Posterior vena cava (tissue), 2 donors: ENCODE data around the gene FMN2. TPM values are rescaled to one million over a fixed set of nuclear protein-coding genes. Genes with fewer than 3 reads are reported as not detected.
"Not testable (repeated sequence)": the region's sequence is repeated elsewhere in the genome, so short reads cannot be mapped to it uniquely, and the experiment has no call there.

ENCODE experiments used
- DNase-seq: peaks from one replicate; pipeline ENCODE4 v3.0.0-alpha.2; 2020; ENCODE audit warnings: low spot score
- intact Hi-C, 2 donors: fragments of 100-400 bp; cut with DNase I; formaldehyde crosslinking; loops; one replicate each; pipeline versions ENCODE4 v1.14.1 to v1.14.2; 2022 to 2023
- total RNA-seq, 2 donors: library from RNA; stranded (reverse); fragmentation: NEBNext Ultra II Directional; extraction: Animal tissue kit (Norgen Biotek cat#: 25700); gene quantifications; one replicate each; pipeline ENCODE4 v1.2.1, GENCODE V29; 2021
- donor health status: DM: yes; HTN: yes; CAD: no.
- donor health status: DM: yes; HTN: yes; CAD: no.

FMN2 gene
- total RNA-seq, 2 donors from 2014 or later: 1.4 to 2.1 TPM

DNA sequence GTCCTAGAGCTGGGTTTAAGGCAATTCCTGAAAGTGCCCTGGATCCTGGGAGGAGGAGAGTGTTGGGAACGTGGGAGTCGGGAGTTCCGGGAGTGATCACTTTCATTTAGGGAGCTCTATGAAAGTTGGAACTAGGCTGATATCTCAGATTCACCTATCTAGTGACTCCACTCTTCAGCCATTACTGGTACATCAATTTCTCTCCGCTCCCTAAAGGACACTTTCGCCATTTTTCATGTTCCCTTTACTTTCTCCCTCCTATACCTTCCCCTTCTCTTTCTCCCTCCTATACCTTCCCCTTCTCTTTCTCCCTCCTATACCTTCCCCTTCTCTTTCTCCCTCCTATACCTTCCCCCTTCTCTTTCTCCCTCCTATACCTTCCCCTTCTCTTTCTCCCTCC lies 93.0 kb downstream of the FMN2 start:
- intact Hi-C loops, DNase-seq: not testable (repeated sequence)

DNA sequence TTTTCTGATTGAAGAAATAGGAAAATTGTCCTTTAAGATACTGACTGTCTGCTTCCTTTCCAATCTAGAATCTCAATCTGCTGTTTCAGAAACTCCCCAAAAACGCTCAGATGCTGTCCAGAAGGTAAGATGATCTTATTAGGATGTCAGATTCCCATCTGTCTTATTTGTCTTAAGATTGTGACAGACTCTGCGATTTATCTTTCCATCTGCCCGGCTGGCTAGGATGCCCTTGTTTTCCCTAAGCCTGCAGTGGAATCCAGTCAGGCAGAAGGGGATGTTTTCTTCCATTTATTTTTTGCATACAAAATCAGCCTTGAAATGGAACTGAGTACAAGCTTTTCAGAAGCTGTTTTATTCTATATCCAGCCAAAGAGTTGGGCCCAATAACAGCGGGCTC lies 96.5 kb downstream of the FMN2 start:
- DNase-seq: no peak
- intact Hi-C loops: no loop called here

DNA sequence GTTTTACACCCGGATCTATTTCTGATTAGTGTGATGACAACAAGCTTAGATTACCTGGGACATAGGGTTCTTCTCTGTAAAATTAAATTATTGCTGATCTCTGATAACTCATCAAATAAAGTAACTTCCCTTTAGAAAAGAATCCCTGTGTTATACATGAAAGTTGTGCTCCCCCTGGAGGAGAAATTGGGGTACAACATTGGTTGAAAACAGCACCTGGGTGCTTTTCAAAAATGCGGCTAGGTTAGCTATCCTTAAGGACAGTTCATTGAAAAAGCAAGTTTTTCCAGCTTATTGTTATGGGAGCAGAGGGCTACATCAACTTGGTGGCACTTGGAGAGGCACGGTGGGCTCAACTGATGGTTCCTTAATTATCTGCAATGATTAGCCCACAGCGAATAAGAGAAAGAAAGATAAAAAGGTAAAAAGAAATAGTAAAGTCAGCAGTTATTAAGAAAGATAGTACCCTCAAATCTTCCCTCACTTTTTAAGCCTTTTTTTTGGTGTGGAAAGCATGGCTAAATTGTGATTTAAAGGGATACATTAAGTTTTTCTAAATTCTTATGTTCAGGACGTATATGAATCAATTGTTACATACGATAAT lies 97.8 kb downstream of the FMN2 start:
- DNase-seq: no peak
- intact Hi-C loops: no loop called here

DNA sequence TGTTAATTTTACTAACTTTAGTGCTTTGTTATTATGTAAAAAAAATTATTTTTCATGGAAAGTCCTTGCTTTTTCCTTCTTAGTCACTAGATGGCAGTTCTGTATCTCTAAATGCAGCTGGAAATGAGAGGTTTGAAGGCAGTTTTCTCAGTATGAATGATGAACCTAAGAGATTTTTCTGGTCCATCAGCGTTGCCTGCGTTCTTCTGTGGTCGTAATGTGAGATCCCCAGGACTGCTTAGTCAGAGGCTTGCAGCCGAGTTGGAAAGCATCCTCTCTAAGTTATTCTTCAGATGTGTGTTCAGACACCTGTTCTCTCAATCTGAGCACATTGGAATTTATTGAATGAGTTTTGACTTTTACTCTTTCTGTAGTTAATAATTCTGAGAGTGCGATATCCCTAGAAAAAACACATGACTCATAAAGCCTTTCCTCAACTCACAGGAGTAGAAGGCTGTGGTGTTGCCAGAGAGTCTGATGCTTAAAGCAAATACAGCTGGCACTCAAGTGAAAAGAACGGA lies 99.3 kb downstream of the FMN2 start:
- intact Hi-C loops: loop anchor here (10.0 kb wide), 2 partner anchors 424 to 504 kb away; partner anchors contain the start of gene GREM2 (in 1 of the 2)

DNA sequence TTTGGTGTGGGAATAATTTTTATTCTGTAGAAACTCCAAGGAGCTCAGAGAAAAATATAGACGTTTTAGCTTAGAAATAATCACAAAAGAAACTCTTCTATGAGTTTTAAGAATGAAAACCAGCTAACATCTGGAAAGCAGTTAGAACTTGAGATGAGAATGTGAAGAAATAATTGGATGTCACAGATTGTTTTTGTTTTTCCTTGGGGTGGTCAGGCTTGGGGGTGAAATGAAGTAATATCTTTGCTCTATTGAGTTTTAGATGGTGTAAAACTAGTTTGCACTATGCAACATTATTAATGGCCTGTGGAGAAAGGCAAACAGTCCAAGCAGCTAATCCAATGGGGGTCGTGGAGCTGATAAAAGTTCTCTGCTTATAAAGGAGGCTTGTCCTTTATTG lies 101.2 kb downstream of the FMN2 start:
- DNase-seq: no peak
- intact Hi-C loops: loop anchor here (10.0 kb wide), 2 partner anchors 422 to 502 kb away; partner anchors contain the start of gene GREM2 (in 1 of the 2)

More for the DNA sequence above, 99.3 kb downstream of the FMN2 start:
- DNase-seq: no peak

DNA sequence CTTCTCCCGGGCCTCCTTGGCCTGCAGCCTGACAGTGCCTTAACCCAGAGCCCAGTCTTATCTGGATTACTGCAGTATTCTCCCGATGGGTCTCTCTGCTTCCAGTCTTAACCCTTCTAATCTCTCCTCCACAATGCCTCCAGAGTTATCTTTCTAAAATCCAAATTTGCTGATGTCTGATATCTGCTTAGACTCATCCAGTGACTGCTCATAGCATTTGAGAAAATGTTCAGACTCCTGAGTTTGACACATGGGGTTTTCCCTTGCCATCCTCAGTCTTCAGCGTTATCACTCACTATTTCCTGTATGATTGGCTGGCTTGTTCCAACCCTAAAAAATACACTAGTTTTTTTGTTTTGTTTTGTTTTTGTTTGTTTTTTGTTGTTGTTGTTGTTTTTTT lies 102.0 kb downstream of the FMN2 start:
- intact Hi-C loops: loop anchor here (10.0 kb wide), 2 partner anchors 421 to 501 kb away; partner anchors contain the start of gene GREM2 (in 1 of the 2)
- no peak for DNase-seq

DNA sequence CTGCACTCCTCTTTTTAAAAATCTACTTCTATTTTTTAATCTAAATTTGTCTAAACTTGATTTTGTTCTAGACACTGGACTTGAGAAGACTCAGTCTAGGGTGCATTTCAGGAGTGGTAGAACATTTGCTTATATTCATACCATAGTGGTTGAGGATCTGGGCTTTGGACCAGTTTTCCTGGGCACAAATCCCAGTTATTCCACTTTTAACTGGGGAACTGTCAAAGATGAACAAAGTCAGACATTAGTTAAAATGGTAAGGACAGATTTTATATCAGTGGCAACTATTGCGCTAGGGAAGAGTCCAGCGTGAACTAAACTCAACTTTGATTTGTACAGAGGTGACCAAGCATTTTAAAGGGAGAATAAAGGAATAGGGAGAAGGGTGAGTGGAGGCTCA lies 102.4 kb downstream of the FMN2 start:
- intact Hi-C loops: loop anchor here (10.0 kb wide), 2 partner anchors 421 to 501 kb away; partner anchors contain the start of gene GREM2 (in 1 of the 2)
- no peak for DNase-seq

DNA sequence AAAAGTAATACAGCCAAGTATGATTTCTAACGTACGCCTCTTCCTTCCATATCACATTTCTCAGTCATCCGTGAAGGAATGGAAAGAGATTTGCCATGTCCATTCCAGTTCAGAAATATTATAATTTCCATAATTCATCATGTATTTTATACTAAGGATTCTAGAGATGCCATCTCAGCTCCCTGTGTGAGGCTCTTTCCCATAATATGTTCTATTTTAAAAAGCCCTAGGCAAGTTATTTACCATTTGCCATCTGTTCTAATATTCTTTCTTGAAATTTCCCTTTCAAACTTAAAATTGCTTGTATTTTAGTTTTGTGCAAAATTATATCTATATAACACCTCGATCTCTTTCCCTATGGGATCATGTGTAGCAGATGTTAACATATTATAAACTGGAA lies 106.7 kb downstream of the FMN2 start:
- intact Hi-C loops: loop anchor here (10.0 kb wide), 2 partner anchors 416 to 496 kb away; partner anchors contain the start of gene GREM2 (in 1 of the 2)
- DNase-seq: no peak

DNA sequence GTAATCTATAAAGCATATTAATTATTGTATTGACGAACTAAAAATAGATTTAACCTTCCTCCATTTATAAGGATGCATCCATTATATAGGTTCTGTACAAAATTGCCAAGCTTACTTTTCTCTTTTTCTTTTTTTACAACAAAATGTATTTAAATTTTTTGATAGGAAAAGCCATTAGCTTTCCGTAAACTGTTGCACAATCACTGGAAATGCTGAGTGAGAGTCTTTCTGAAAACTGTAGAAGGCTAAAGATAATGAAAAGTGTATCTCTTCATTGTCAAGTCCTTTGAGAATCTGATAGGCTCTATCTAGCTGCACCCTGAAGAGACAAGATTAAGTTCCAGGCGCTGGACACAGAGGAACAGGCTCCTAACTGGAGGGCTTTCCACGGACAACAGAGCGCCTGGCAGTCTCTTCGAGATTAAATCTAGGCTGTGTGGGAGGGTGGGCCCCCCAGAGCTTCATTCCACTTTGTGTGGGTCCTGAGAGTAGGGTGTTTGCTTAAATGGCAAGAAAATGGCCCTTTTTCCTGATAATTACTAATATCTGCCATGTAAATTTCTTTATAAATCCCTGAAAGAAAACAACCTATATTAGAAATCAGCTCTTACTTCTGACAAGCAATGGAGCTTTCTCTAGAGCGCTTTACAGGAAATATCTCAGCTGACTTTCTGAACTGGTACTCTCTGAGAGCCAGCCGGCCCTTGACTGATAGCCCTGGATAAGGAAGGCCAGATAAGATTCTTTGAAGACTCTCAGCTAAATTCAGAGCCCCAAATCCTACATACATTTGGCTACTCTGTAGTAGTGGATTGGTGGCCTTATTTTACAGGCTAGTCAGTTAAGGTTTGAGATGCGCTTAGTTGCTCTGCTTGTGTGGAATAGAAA lies 108.3 kb downstream of the FMN2 start:
- intact Hi-C loops: loop anchor here (10.0 kb wide), 2 partner anchors 415 to 495 kb away; partner anchors contain the start of gene GREM2 (in 1 of the 2)

DNA sequence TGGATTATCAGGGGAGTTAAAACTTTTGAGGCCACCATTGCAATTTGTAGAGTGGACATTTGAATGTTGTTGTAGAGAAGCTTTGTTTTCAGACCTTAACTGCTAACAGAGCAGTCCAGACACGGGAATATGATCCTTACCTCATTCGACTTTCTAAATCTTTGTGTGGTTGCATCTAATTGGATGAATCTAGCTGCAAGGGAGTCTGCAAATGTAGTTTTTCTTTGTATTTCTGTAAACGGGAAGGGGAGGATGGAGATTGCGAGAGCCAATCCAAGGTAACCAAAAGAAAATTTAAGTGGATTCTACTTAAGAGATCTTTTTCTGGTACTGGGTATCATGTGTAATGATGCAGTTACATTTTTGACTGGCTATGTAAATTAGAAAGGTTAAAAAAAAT lies 110.2 kb downstream of the FMN2 start:
- no peak for DNase-seq
- intact Hi-C loops: no loop called here

More for the DNA sequence above, 108.3 kb downstream of the FMN2 start:
- DNase-seq: no peak

DNA sequence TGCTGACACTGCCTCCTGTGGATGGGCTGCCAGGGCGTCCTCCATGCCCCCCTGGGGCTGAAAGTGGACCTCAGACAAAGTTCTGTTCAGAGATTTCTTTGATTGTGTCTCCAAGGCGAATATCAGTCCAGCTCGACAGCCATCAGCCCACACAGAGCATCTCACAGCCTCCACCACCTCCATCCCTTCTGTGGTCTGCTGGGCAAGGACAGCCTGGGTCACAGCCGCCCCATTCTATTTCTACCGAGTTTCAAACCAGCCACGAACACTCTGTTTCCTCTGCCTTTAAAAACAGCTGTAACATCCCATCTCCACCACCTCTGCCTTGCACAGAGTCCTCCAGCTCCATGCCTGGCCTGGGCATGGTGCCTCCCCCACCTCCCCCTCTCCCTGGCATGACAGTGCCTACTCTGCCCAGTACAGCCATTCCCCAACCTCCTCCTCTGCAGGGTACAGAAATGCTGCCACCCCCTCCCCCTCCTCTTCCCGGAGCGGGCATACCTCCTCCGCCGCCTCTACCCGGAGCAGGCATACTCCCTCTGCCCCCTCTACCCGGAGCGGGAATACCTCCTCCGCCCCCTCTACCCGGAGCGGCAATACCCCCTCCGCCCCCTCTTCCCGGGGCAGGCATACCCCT lies 115.5 kb downstream of the FMN2 start:
- intact Hi-C loops: loop anchor here in 1 of 2 donors (2.0 kb wide), 1 partner anchor 52 kb away; no protein-coding TSS in a partner anchor
- DNase-seq: no peak

DNA sequence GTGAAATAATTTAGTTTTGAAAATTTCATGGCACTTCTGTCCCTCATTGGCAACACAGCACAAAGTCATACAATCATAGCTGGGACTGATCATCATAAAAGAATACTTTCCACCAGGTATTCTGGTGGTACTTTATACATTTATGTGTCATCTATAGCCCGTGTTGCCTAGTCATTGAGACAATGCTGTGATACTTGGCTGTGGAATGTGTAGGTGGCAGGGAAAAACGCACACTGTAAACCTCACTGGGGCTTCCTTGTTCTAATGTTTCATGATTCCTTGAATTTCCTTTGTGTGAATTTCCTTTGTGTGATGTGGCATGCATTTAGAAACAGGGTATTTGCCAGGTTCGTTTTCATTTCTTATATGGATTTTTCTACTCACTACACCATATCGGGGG lies 118.3 kb downstream of the FMN2 start:
- intact Hi-C loops: no loop called here

DNA sequence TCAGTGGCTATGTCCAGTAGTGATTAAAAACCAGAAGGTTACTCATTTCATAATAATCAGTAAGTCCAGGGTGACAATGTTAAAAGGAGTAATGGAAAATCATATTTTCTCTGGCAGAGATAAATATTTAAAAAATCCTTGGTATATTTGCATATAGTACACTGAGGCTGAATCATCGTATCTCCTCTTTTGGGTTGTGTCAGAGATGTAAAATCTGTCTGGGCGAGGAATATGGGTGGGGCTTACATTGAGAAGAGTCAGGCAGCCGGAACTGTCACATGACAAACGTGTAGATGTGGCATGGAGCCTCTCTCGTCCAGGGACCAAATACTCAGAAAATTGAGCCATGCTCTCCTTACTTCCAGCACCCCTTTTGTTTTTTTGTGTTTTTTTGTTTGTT lies 120.9 kb downstream of the FMN2 start:
- DNase-seq: no peak
- intact Hi-C loops: no loop called here

More for the DNA sequence above, 118.3 kb downstream of the FMN2 start:
- no peak for DNase-seq

DNA sequence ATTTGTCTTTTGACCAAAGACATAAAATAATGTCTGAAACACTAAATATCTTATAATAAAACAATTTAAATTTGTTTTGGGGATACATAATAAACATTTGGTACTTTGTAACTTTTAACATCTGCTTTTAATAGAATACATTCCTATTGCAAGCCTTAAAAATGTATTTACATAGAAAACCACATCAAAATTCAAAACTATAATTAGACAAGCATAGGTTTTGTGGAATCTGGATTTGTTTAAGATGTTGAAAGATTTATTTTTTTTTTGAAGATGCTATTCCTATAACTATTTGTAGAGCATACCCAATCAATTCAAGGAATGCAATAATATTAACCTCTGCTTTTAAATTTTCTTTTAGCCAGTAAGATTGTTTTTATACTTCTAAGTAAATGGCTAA lies 125.7 kb downstream of the FMN2 start:
- DNase-seq: no peak
- intact Hi-C loops: no loop called here

DNA sequence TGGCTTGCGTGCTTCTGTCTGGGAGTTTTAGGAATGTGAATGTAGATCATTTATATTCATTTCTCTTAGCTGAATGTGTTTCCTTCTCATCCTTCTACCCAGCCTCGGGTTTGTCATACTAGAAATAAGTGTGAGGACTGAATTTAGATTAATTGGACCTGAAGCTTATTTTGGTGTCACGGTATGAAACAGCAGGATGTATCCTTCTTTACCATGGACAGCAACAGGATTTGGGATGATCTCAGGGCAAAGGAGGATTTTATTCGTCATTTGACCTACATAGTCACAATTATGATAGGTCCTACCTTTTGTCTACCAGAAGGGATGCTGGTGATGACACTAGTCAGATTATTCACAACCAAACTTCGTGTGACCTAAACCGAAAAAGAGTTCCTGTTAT lies 127.4 kb downstream of the FMN2 start:
- intact Hi-C loops: no loop called here
- no peak for DNase-seq

DNA sequence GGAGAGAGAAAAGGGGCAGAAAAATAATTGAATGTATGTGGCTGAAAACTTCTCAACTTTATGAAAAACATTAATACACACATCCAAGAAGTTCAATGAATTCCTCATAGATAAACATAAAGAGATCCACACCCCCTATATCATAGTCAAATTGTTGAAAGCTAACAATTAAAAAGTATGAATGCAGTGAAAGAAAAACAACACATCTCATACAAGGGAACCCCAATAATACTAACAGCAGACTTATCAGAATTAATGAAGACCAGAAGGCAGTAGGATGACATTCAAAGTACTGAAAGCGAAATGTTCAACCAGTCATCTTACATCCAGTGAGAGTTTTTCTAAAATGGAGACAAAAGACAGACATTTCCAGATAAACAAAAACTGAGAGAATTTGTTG lies 134.4 kb downstream of the FMN2 start:
- intact Hi-C loops: no loop called here

DNA sequence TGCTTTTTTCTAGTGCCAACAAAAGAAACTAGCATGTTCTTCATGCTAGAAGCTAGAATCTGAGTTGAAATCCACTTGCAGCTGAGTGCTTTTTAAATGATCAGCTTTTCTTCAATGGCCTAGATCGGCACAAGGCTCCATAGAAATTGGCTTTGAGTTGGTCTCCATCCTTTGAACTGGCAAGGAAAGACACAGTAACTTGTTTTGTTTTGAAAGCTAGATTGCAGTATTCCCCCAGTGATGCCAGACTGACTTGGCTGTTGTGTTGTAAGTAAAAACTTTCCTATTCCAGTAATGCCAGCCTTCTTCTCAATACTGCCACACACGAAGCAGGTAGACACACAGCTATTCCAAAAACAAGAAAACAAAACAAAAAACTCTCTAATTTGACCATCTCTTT lies 139.1 kb downstream of the FMN2 start:
- DNase-seq: no peak
- intact Hi-C loops: no loop called here

More for the DNA sequence above, 134.4 kb downstream of the FMN2 start:
- no peak for DNase-seq

DNA sequence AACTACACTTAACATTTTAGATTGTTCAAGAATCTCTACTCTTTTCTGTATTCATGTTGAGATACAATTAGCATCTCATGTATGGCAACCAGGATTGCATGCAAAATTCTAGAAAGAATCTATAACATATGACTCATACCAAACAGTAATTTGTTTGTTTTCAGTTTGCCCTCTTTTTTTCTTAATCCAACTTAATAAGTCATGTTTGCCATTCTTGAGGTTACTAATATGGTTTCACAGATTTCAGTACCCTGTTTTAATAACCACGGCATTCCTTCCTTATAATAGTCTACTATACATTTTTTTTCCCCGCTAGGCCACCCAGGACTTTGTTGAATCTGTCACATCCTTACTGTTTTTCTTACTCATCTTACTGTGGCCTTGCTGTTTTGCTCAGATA lies 140.8 kb downstream of the FMN2 start:
- intact Hi-C loops: no loop called here
- no peak for DNase-seq

DNA sequence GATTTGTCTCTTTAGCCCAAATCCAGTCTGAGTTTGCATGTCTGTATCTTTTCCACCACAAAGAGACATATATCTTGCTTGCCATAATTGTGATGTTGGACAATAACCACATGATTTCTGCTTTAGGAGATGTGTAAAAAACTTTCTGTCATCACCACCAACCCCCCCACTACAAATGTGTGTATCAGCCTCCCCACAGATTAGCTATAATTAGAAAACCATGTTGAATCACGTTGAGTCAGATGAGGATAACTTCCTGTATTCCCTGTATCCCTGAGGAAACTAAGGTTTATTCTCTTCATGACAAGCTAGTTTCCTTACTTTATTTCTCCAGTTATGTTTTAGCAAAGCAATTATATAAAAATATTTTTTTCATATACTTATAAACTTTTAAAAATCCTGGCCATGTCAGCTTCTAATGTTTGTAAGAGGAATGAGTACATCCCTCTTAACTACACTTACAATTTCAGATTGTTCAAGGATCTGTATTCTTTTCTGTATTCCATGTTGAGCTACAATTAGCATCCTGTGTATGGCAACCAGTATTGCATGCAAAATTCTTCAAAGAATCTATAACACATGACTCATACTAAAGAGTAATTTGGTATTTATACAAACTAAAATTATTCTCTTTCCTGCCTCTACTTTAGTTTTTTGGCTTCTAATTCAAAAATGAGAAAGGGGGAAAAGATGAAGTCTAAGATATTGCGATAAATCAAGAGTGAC lies 143.0 kb downstream of the FMN2 start:
- no peak for DNase-seq
- intact Hi-C loops: loop anchor here in 1 of 2 donors (5.0 kb wide), 1 partner anchor 1313 kb away; no protein-coding TSS in a partner anchor
